ENCODE measurements around the gene ADAMTS15. TPM values are rescaled to one million over a fixed set of nuclear protein-coding genes. Genes with fewer than 3 reads are reported as not detected.

ADAMTS15 gene
- total RNA-seq, 4 donors from 2014 or later = 18.4 to 34.1 (median 24.9) TPM

- TF ChIP-seq EP300 (IDR thresholded peaks at IDR 0.05) = no peak
- TF ChIP-seq CTCF (IDR thresholded peaks at IDR 0.05) = no peak
- no peak for TF ChIP-seq POLR2A (IDR thresholded peaks at IDR 0.05)
- no peak overlapping the region for H3K4me3 ChIP-seq
- H3K36me3 ChIP-seq = peaks cover 0 to 55% (median 4%) of the 10 kb centered on the region in 3 donors
- H3K27ac ChIP-seq = no peak overlapping the region
- H3K9me3 ChIP-seq = no peaks in the 10 kb centered on the region
- 89% methylated on average over 20 of the region's 20 CpGs for WGBS, 2 donors
- DNase-seq (ENCODE audit: low spot score in 2 of 2) = no peak
- no peaks in the 10 kb centered on the region for H3K27me3 ChIP-seq
- H3K4me1 ChIP-seq = no peaks in the 10 kb centered on the region
These were observed 22.6 kb downstream of the ADAMTS15 start for GRCh38 chr11:130470832-130471706.

DNA sequence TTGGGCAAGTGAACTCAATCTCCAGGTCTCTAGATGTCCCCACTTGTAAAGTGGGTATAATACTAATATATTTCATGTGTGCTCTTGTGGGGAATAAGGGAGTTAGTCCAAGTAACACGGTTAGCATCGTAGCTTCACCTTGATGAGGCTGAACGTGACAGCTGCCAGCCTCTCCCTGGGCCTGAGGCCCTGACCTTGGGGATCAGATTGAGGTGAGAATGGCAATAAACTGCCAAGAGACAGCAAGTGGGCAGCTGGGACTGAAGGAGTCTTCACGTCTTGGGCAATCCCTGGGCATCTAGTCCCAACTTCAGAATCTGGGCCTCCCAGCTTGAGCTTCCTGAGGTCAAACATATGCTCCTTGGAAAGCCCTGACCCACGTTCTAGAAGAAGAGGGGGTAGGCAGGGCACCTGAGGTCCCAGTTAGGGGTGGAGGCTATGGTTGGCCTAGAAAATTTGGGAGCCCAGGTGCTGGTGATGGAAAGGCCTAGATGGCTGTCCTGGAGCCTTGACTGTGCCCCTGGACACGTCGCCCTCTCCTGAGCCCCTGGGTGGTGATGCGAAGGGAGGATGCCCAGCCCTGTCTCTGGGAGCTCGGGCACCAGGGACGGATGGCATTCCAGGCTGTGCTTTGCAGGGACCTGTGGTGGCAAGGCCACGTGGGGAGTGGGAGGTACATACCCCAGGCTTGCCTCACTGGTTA is 23.4 kb downstream of the ADAMTS15 start:
- no peak overlapping the region for H3K4me3 ChIP-seq
- no peak overlapping the region for H3K27ac ChIP-seq
- H3K4me1 ChIP-seq = peaks cover 0 to 7% (median 6%) of the 10 kb centered on the region in 4 donors
- H3K36me3 ChIP-seq = peaks cover 0 to 47% (median 4%) of the 10 kb centered on the region in 3 donors
- WGBS, 2 donors = 85% methylated on average over 6 to 8 of the region's 11 CpGs
- H3K27me3 ChIP-seq = no peaks in the 10 kb centered on the region
- H3K9me3 ChIP-seq = no peaks in the 10 kb centered on the region
- TF ChIP-seq POLR2A (IDR thresholded peaks at IDR 0.05) (no peak), CTCF (IDR thresholded peaks at IDR 0.05) (no peak), EP300 (IDR thresholded peaks at IDR 0.05) (no peak)
- DNase-seq (ENCODE audit: low spot score in 2 of 2) = no peak

DNA sequence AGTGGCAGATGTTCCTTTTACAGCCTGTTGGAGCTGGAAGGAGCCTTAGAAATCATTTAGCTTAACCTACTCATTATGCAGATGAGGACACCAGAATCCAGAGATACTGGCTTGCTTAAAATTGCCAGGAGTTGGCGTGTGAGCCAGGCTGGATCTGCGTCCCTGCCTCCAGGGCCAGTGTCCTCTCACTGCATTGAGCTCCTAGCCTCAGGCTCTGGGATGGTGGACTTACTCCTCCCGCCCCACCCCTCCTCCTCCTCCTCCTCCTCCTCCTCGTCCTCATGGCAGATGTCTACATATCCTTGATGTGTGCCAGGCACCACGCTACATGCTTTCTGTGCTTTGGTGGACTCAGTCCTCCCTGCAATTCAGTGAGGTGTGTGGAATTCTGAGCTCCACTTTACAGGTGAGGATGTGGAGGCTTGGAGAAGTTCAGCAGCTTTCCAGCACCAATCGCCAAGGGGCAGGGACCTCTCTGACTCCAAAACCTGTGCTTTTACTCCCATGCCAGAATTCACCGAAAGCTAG is 24.1 kb downstream of the ADAMTS15 start:
- 85 to 88% methylated on average over 6 to 7 of the region's 7 CpGs for WGBS, 2 donors
- no peak for DNase-seq (ENCODE audit: low spot score in 2 of 2)
- Histone ChIP-seq H3K9me3 (no peaks in the 10 kb centered on the region), H3K27ac (no peak overlapping the region), H3K27me3 (no peaks in the 10 kb centered on the region), H3K4me1 (peaks cover 0 to 13% (median 12%) of the 10 kb centered on the region in 4 donors), H3K4me3 (no peak overlapping the region), H3K36me3 (peaks cover 0 to 47% (median 4%) of the 10 kb centered on the region in 3 donors)
- TF ChIP-seq CTCF (IDR thresholded peaks at IDR 0.05) (no peak), EP300 (IDR thresholded peaks at IDR 0.05) (no peak), POLR2A (IDR thresholded peaks at IDR 0.05) (no peak)

- Histone ChIP-seq H3K27ac (no peak overlapping the region), H3K36me3 (peaks cover 0 to 47% (median 4%) of the 10 kb centered on the region in 3 donors), H3K27me3 (no peaks in the 10 kb centered on the region), H3K4me3 (no peak overlapping the region), H3K9me3 (no peaks in the 10 kb centered on the region), H3K4me1 (peaks cover 0 to 20% (median 19%) of the 10 kb centered on the region in 4 donors)
- 94 to 98% methylated on average over 16 to 32 of the region's 52 CpGs for WGBS, 2 donors
- no peak for DNase-seq (ENCODE audit: low spot score in 2 of 2)
- no peak for TF ChIP-seq CTCF (IDR thresholded peaks at IDR 0.05)
- no peak for TF ChIP-seq POLR2A (IDR thresholded peaks at IDR 0.05)
- no peak for TF ChIP-seq EP300 (IDR thresholded peaks at IDR 0.05)
These were observed 24.8 kb downstream of the ADAMTS15 start for GRCh38 chr11:130473056-130473794.

Data from tibial nerve (tissue), 4 donors.